Tibial nerve (tissue), 3 donors: ENCODE results near the gene PNRC1.

Experiments used
- CTCF ChIP-seq, 5 experiments: fragments of 200-600 bp in 3 of 5; fragments of 450-650 bp in 2 of 5; sonication (generic) in 3 of 5; IDR thresholded peaks; one replicate each; pipeline ENCODE4 v1.5.1; 2016 to 2019; ENCODE audit warnings: antibody characterized with exemption in 5 of 5, mild to moderate bottlenecking in 3 of 5, moderate library complexity in 2 of 5
- POLR2A ChIP-seq, 2 donors: fragments of 450-650 bp; IDR thresholded peaks; one replicate each; pipeline ENCODE4 v1.6.1; 2017; ENCODE audit warnings: antibody characterized with exemption in 2 of 2, mild to moderate bottlenecking in 2 of 2, moderate library complexity in 2 of 2

- TF ChIP-seq POLR2A (IDR thresholded peaks at IDR 0.05): no peak
- no peak for TF ChIP-seq CTCF (IDR thresholded peaks at IDR 0.05)
Measured at GRCh38 chr6:89085409-89086205, 5.1 kb downstream of the PNRC1 start.
